Measurements from ENCODE around the gene CCDC142.
"Not testable (repeated sequence)": the region's sequence is repeated elsewhere in the genome, so short reads cannot be mapped to it uniquely, and the experiment has no call there.

The CCDC142 gene

GRCh38 chr2:74470742-74471141 is 12.1 kb downstream of the CCDC142 start:
- not testable (repeated sequence) for DNase-seq

- DNase-seq: no peak
Observed at GRCh38 chr2:74464406-74464805, 18.4 kb downstream of the CCDC142 start.

- DNase-seq: no peak
Observed at GRCh38 chr2:74462786-74463105, 20.1 kb downstream of the CCDC142 start.

- no peak for DNase-seq
Observed at GRCh38 chr2:74462054-74462785, 20.6 kb downstream of the CCDC142 start.

GRCh38 chr2:74461187-74462053 is 21.4 kb downstream of the CCDC142 start:
- DNase-seq: no peak

- DNase-seq: not testable (repeated sequence)
Observed at GRCh38 chr2:74460187-74460586, 22.6 kb downstream of the CCDC142 start.

GRCh38 chr2:74459503-74460118 is 23.2 kb downstream of the CCDC142 start:
- not testable (repeated sequence) for DNase-seq

- DNase-seq: no peak
Observed at GRCh38 chr2:74458938-74459363, 23.8 kb downstream of the CCDC142 start.

GRCh38 chr2:74458132-74458937 is 24.5 kb downstream of the CCDC142 start, which contains the start of gene WBP1:
Gene WBP1 (plus strand): TSS chr2:74458438. CDS start chr2:74458603, 165 bp downstream.
- peak; percentile 99 for DNase-seq

GRCh38 chr2:74457549-74458131 is 25.2 kb downstream of the CCDC142 start:
- peak in 1 of 2 experiments; percentile 64 for DNase-seq

GRCh38 chr2:74457129-74457548 is 25.7 kb downstream of the CCDC142 start:
- peak in 1 of 2 experiments; percentile 64 for DNase-seq

GRCh38 chr2:74454654-74455511 is 27.9 kb downstream of the CCDC142 start, which contains the start of gene INO80B:
Gene INO80B (plus strand): TSS chr2:74455087. CDS start chr2:74455117, 30 bp downstream.
- peak; percentile 82 to 98 for DNase-seq

GRCh38 chr2:74450570-74451190 is 32.1 kb downstream of the CCDC142 start:
- no peak for DNase-seq

- DNase-seq: no peak
Observed at GRCh38 chr2:74448771-74449170, 34.0 kb downstream of the CCDC142 start.

GRCh38 chr2:74447230-74447999 is 35.4 kb downstream of the CCDC142 start:
- no peak for DNase-seq

GRCh38 chr2:74444498-74445318 is 38.1 kb downstream of the CCDC142 start:
- DNase-seq: peak in 1 of 2 experiments; percentile 42

GRCh38 chr2:74442483-74443297 is 40.1 kb downstream of the CCDC142 start:
- not testable (repeated sequence) for DNase-seq

Measured in NCI-H446 (cell line).